Measurements from ENCODE around the gene CDC73.
"Not testable (repeated sequence)": the region's sequence is repeated elsewhere in the genome, so short reads cannot be mapped to it uniquely, and the experiment has no call there.

CDC73 gene

DNA sequence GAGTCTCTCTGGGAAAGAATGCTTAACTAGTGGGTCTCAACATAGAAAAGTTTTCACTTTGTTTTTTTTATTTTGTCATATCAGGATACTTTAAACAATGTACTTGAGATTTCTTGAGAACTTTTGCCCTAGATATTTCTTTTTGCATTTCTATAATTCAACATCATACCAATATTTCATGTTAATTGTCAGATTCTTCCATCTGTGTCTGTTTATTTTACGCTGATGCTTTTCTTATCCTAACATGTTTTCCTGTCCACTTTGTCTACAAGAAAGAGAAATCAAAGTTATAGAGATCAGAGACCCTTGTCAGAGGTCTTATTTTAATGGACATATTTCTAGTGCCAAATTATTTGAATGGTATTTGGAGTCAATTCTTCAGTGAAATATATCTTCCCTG lies 160.1 kb downstream of the CDC73 start:
- in situ Hi-C loops (cut with MboI; ENCODE audit: low sequenced_read_pairs): no loop called here

DNA sequence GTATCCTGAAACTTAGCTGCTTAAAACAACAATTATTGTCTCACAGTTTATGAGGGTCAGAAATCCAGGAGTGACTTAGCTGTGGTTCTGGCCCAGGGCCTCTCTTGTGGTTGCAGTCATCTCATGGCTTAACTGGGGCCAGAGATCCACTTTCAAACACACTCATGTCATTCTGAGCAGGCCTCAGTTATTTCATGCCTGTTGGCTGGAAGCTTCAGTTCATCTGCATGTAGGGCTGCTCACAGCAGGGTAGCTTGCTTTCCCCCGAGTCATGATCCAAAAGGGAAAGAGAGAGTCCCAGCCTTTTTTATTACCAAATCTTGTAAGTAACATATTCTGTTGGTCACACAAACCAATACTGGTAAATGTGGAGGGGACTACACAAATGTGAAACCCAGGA lies 161.2 kb downstream of the CDC73 start:
- in situ Hi-C loops (cut with MboI; ENCODE audit: low sequenced_read_pairs): no loop called here

DNA sequence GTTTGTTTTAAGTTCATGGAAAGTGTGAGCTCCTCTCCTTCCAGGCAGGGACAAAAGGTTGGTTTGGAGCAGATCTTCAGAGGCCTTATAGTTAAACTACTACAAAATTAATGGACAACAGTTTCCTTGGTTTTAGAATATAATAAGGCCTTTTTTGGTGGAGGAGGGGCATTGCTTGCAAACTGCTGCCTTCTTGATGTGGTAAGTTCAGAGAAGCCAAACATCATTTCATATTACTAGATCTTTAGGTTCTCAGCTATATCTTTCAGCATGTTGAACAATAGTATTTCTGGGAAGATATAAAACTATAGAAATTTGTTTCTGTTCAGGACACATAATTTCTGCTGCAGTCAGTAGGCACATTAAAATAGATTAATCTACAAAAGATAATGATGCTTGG lies 162.4 kb downstream of the CDC73 start:
- in situ Hi-C loops (cut with MboI; ENCODE audit: low sequenced_read_pairs): no loop called here

DNA sequence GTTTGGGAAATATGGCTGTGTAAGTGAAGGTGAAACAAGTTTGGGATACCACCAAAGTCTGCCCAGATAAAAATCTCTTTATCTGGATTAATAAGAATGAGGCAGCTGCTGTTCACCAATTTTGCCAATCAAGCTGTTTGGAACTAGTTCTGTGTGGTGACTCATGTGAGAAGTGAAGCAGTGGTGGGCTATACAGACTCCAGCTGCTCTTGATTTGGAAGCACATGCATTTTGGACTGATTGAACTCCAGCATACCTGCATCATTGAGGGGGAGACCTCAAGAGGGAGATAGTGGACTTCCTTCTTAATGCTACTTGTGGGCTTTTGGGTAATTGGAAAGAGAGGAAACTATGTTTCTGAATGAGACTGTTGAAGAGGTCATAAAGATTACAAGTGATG lies 163.8 kb downstream of the CDC73 start:
- in situ Hi-C loops (cut with MboI; ENCODE audit: low sequenced_read_pairs): no loop called here

DNA sequence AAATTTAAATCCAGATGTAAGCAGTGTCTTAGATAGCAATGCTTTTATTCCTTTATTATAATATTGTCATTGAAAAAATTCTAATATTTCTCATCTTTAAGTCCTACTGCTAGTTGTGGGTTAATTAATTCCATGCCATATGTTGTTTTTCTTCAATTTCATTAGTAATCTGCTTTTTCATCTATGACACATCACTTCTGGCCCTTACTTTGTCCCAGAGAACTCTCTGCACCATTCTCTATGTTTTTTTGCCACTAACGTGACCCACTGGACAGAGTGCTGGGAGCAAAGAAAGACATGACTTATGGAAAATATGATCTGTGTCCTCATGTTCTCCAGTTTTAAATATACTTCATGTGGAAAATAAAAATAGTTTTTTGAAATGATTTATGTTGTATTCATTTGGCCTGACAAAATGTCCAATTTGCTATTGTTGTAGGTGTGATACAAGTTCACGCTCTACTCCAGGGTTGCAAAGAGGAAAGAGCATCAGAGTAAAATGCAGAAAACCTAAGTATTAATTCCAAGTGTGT lies 166.8 kb downstream of the CDC73 start:
- in situ Hi-C loops (cut with MboI; ENCODE audit: low sequenced_read_pairs): not testable (repeated sequence)

DNA sequence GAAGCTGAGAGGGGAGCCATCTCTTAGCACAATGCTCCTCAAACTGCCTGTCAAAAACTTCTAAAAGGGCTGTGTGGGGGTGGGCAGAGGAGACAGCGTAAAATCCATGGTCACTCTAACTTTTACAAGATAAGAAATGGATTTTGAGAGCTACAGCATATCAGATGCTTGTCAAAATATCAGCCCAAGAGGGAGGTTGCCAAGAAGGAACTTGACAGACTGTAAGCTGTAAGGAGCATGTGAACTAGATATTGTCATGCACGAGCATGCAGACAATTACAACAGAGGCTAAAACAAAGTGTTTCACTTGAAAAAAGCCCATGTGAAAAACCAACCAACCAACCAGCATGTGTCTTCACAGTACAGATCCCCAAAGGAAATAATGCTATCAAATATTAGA lies 171.9 kb downstream of the CDC73 start:
- in situ Hi-C loops (cut with MboI; ENCODE audit: low sequenced_read_pairs): no loop called here

DNA sequence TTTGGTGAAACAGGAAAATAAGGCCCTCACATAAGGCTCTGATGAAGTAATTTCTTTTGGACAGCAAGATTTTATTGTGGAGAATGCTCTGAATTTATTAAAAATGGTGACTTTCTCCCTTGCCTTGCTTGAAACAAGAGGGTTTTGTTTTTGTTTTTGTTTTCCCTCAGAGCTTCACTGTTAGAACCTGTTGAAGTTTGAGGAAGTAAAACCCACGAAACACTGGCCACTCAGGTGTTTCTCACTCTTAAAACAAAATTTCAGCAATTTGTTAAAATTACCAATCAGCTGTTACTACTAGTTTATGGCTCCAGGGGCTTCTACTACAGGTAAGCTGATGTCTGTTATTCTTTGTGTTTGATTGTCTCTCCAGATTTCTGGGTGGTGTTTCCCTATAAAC lies 177.2 kb downstream of the CDC73 start:
- in situ Hi-C loops (cut with MboI; ENCODE audit: low sequenced_read_pairs): no loop called here

DNA sequence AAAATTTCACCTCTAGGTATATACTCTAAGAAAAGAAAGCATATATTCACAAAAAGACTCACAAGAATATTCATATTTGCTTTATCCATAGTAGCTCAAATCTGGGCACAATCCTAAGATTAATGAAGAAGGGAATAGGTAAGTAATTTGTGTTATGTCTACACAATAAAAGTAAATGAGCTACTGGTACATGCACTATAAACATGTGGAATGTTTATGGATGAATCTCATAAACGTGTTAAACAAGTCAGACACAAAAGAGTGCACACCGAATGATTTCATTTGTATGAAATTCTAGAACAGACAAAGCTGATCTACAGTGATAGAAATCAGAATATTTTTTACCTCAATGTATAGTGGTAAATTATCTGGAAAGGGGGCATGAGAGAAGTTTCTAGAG lies 179.9 kb downstream of the CDC73 start:
- in situ Hi-C loops (cut with MboI; ENCODE audit: low sequenced_read_pairs): no loop called here

DNA sequence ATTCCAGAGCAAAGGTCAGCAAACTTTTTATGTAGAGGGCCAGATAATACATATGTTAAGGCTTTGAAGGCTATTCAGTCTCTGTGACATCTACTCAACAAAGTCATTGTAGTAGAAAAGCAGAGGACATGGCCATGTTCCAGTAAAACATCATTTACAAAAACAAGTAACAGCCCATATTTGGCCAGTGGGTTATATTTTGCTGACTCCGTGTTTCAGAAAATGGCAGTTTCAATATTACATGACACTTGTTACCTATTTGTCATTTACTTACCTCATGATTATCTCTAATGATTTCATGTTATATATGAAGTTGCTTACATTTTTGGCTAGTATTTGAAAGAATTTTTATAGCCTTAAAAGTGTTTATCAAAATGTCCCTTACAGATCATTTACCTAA lies 182.0 kb downstream of the CDC73 start:
- in situ Hi-C loops (cut with MboI; ENCODE audit: low sequenced_read_pairs): no loop called here
